Transverse colon (tissue), 4 donors: Measurements from ENCODE around the gene ANKS1A. TPM values are rescaled to one million over a fixed set of nuclear protein-coding genes. Genes with fewer than 3 reads are reported as not detected.
A peak's percentile ranks its signal among the peaks of the same experiment; 100 is the strongest.

ENCODE experiments used
- DNase-seq: peaks from one replicate; pipeline ENCODE4 v3.0.0-alpha.2; 2019
- H3K27ac ChIP-seq, 4 donors: fragments of 200-600 bp; sonication (generic); 2 replicates each; pipeline ENCODE4 v1.5.1; 2016 to 2018; ENCODE audit warnings: inconsistent platforms in 4 of 4
- H3K27me3 ChIP-seq: fragments of 200-600 bp; sonication (generic); 2 replicates; pipeline ENCODE4 v1.5.1; 2017; ENCODE audit warnings: inconsistent platforms
- H3K36me3 ChIP-seq, 4 donors: fragments of 200-600 bp; sonication (generic); 2 replicates each; pipeline ENCODE4 v1.5.1; 2017 to 2019; ENCODE audit warnings: inconsistent platforms in 4 of 4
- H3K4me1 ChIP-seq, 4 donors: fragments of 200-600 bp; sonication (generic); 2 replicates each; pipeline ENCODE4 v1.5.1; 2017 to 2020; ENCODE audit warnings: inconsistent platforms in 4 of 4
- H3K4me3 ChIP-seq, 4 donors: fragments of 200-600 bp; sonication (generic); 1 replicate in 1 of 4; 2 replicates in 3 of 4; pipeline versions ENCODE4 v1.5.1 to v1.6.1; 2017 to 2019; ENCODE audit warnings: inconsistent platforms in 4 of 4
- H3K9me3 ChIP-seq, 2 donors: fragments of 200-600 bp; sonication (generic); 2 replicates each; pipeline ENCODE4 v1.5.1; 2017 to 2019; ENCODE audit warnings: inconsistent platforms in 2 of 2
- CTCF ChIP-seq, 5 experiments: fragments of 200-600 bp in 3 of 5; fragments of 450-650 bp in 2 of 5; sonication (generic) in 3 of 5; IDR thresholded peaks; 1 replicate in 2 of 5; 2 replicates in 3 of 5; pipeline ENCODE4 v1.5.1; 2016 to 2017; ENCODE audit warnings: antibody characterized with exemption in 5 of 5, inconsistent platforms in 3 of 5, mild to moderate bottlenecking in 2 of 5, moderate library complexity in 1 of 5
- EP300 ChIP-seq: sonication (generic); formaldehyde crosslinking; IDR thresholded peaks from one replicate; pipeline ENCODE4 v1.6.1; 2017; ENCODE audit warnings: antibody characterized with exemption, low read depth
- POLR2A ChIP-seq: fragments of 450-650 bp; IDR thresholded peaks from one replicate; pipeline ENCODE4 v1.6.1; 2016; ENCODE audit warnings: antibody characterized with exemption, mild to moderate bottlenecking, moderate library complexity
- POLR2AphosphoS5 ChIP-seq, 3 donors: sonication (generic); formaldehyde crosslinking; IDR thresholded peaks; one replicate each; pipeline ENCODE4 v1.6.1; 2016; ENCODE audit warnings: antibody characterized with exemption in 3 of 3
- WGBS, 2 donors: methylation state at CpG; one replicate each; pipeline ENCODE4 v1.1.5; 2018; ENCODE audit warnings: low coverage in 1 of 2; 5-methylcytosine and 5-hydroxymethylcytosine counted together
- in situ Hi-C, 4 donors: fragments of 200-750 bp; cut with MboI; loops; one replicate each; pipeline versions ENCODE4 v1.15.0 to v1.15.1; 2017; ENCODE audit warnings: low sequenced_read_pairs in 3 of 4, low pct_ligation_motif_present in 1 of 4, low pct_unique_long_range_greater_than_20kb in 1 of 4
- intact Hi-C: fragments of 100-400 bp; cut with DNase I; formaldehyde crosslinking; loops from one replicate; pipeline ENCODE4 v1.15.1; 2023; ENCODE audit warnings: low total_unique reads
- total RNA-seq, 4 donors: library from RNA; depleted of rRNA; stranded (reverse); fragments of >200 nt; gene quantifications; one replicate each; pipeline ENCODE4 v1.1.0, GENCODE V29; 2016

The ANKS1A gene
- total RNA-seq, 4 donors from 2014 or later: 37.5 to 44.0 (median 38.9) TPM

GRCh38 chr6:35055891-35056290, 166.8 kb downstream of the ANKS1A start:
- H3K4me1 ChIP-seq: peaks cover 9 to 37% (median 13%) of the 10 kb centered on the region in 4 donors
- H3K27ac ChIP-seq: peak overlapping the region in 3 of 4 donors; percentile 5 to 26 (median 12)
- TF ChIP-seq CTCF (IDR thresholded peaks at IDR 0.05): no peak
- no peak for TF ChIP-seq POLR2A
- no peak for TF ChIP-seq EP300
- no peak for TF ChIP-seq POLR2AphosphoS5 (IDR thresholded peaks at IDR 0.05)
- DNase-seq: no peak
- WGBS, 2 donors: 83% methylated on average over 4 of the region's 4 CpGs; no CpG with 5 or more reads in 1 of the 2 donors
- H3K9me3 ChIP-seq: no peaks in the 10 kb centered on the region
- H3K36me3 ChIP-seq: peaks cover 0 to 15% (median 7%) of the 10 kb centered on the region in 4 donors
- intact Hi-C loops (no loop called here), in situ Hi-C loops (no loop called here)
- H3K4me3 ChIP-seq: no peak overlapping the region
- no peaks in the 10 kb centered on the region for H3K27me3 ChIP-seq

GRCh38 chr6:35056952-35057351, 167.9 kb downstream of the ANKS1A start:
- H3K36me3 ChIP-seq: peaks cover 0 to 21% (median 10%) of the 10 kb centered on the region in 4 donors
- no peak overlapping the region for H3K4me3 ChIP-seq
- H3K27ac ChIP-seq: peak overlapping the region; percentile 21 to 41 (median 32)
- DNase-seq: no peak
- H3K9me3 ChIP-seq: no peaks in the 10 kb centered on the region
- no peaks in the 10 kb centered on the region for H3K27me3 ChIP-seq
- WGBS, 2 donors: 96% methylated on average over 8 of the region's 8 CpGs; no CpG with 5 or more reads in 1 of the 2 donors
- TF ChIP-seq EP300 (no peak), POLR2A (no peak), POLR2AphosphoS5 (IDR thresholded peaks at IDR 0.05) (no peak), CTCF (IDR thresholded peaks at IDR 0.05) (no peak)
- peaks cover 8 to 26% (median 12%) of the 10 kb centered on the region in 4 donors for H3K4me1 ChIP-seq
- in situ Hi-C loops (no loop called here), intact Hi-C loops (no loop called here)

- Histone ChIP-seq H3K27me3 (no peaks in the 10 kb centered on the region), H3K4me1 (peaks cover 2 to 20% (median 8%) of the 10 kb centered on the region in 4 donors), H3K4me3 (no peak overlapping the region), H3K27ac (peak overlapping the region; percentile 21 to 41 (median 32)), H3K9me3 (no peaks in the 10 kb centered on the region), H3K36me3 (peaks cover 0 to 24% (median 11%) of the 10 kb centered on the region in 4 donors)
- in situ Hi-C loops: no loop called here
- 73 to 81% methylated on average over 8 to 17 of the region's 17 CpGs for WGBS, 2 donors
- intact Hi-C loops: no loop called here
- no peak for DNase-seq
- TF ChIP-seq CTCF (IDR thresholded peaks at IDR 0.05) (no peak), EP300 (no peak), POLR2A (no peak), POLR2AphosphoS5 (IDR thresholded peaks at IDR 0.05) (no peak)
Observed at GRCh38 chr6:35057449-35058357, 168.6 kb downstream of the ANKS1A start.

GRCh38 chr6:35058358-35058675, 169.3 kb downstream of the ANKS1A start:
- no peak for TF ChIP-seq POLR2A
- no peak for TF ChIP-seq POLR2AphosphoS5 (IDR thresholded peaks at IDR 0.05)
- no peak for TF ChIP-seq CTCF (IDR thresholded peaks at IDR 0.05)
- no peak for TF ChIP-seq EP300
- intact Hi-C loops: no loop called here
- no peaks in the 10 kb centered on the region for H3K27me3 ChIP-seq
- no peak for DNase-seq
- in situ Hi-C loops: no loop called here
- no peak overlapping the region for H3K4me3 ChIP-seq
- H3K27ac ChIP-seq: peak overlapping the region in 3 of 4 donors; percentile 28 to 41 (median 36)
- peaks cover 0 to 14% (median 2%) of the 10 kb centered on the region in 4 donors for H3K4me1 ChIP-seq
- no peaks in the 10 kb centered on the region for H3K9me3 ChIP-seq
- WGBS, 2 donors: 83% methylated on average over 2 to 7 of the region's 10 CpGs
- H3K36me3 ChIP-seq: peaks cover 0 to 29% (median 11%) of the 10 kb centered on the region in 4 donors
